ENCODE measurements around the gene MISP.

Gene MISP

GRCh38 chr19:772063-772462 lies 21.2 kb downstream of the MISP start:
- DNase-seq (ENCODE audit: extremely low read depth, low read depth), result no peak
- TF ChIP-seq CTCF (IDR thresholded peaks at IDR 0.05; ENCODE audit: low read depth, low read length), result no peak

GRCh38 chr19:772730-773436 lies 22.0 kb downstream of the MISP start:
- no peak for TF ChIP-seq CTCF (IDR thresholded peaks at IDR 0.05; ENCODE audit: low read depth, low read length)
- DNase-seq (ENCODE audit: extremely low read depth, low read depth), result no peak

GRCh38 chr19:776549-776948 lies 25.6 kb downstream of the MISP start:
- no peak for DNase-seq (ENCODE audit: extremely low read depth, low read depth)
- no peak for TF ChIP-seq CTCF (IDR thresholded peaks at IDR 0.05; ENCODE audit: low read depth, low read length)

- no peak for TF ChIP-seq CTCF (IDR thresholded peaks at IDR 0.05; ENCODE audit: low read depth, low read length)
- DNase-seq (ENCODE audit: extremely low read depth, low read depth), result peak; percentile 82
Measured at GRCh38 chr19:778910-779653, 28.2 kb downstream of the MISP start.

GRCh38 chr19:780935-781334 lies 30.0 kb downstream of the MISP start:
- DNase-seq (ENCODE audit: extremely low read depth, low read depth), result no peak
- no peak for TF ChIP-seq CTCF (IDR thresholded peaks at IDR 0.05; ENCODE audit: low read depth, low read length)

GRCh38 chr19:781800-782184 lies 30.9 kb downstream of the MISP start:
- DNase-seq (ENCODE audit: extremely low read depth, low read depth), result no peak

More at GRCh38 chr19:781800-782184, 30.9 kb downstream of the MISP start:
- no peak for TF ChIP-seq CTCF (IDR thresholded peaks at IDR 0.05; ENCODE audit: low read depth, low read length)

Data from AG09319 (cell line).